SK-N-SH (cell line): Measurements from ENCODE around the gene IGF1R.

Experiments used
- CHD2 ChIP-seq: fragments of 150-350 bp; IDR thresholded peaks from 2 replicates; pipeline ENCODE4 v1.6.1; 2018; ENCODE audit warnings: low read length; ENCODE audit not compliant: partially characterized antibody
- CTCF ChIP-seq: fragments of 200-600 bp; sonication (generic); IDR thresholded peaks from 2 replicates; pipeline ENCODE4 v1.6.1; 2017; ENCODE audit warnings: antibody characterized with exemption, mild to moderate bottlenecking, moderate library complexity
- FOXJ3 ChIP-seq: sonication (generic); formaldehyde crosslinking; IDR thresholded peaks from 2 replicates; pipeline ENCODE4 v1.5.1; 2020; ENCODE audit warnings: mild to moderate bottlenecking, missing genetic modification reagents
- GABPA ChIP-seq: IDR thresholded peaks from 2 replicates; pipeline ENCODE4 v1.4.0; 2012; ENCODE audit warnings: low read depth, mild to moderate bottlenecking
- POLR2AphosphoS5 ChIP-seq: IDR thresholded peaks from 2 replicates; pipeline ENCODE4 v1.6.1; 2012; ENCODE audit warnings: low read depth, low read length
- SIN3A ChIP-seq: IDR thresholded peaks from 2 replicates; pipeline ENCODE4 v1.6.1; 2012; ENCODE audit warnings: low read depth, mild to moderate bottlenecking, low read length, moderate library complexity, borderline replicate concordance
- TAF1 ChIP-seq: IDR thresholded peaks from 2 replicates; pipeline ENCODE4 v1.6.1; 2012; ENCODE audit warnings: low read depth, mild to moderate bottlenecking, low read length, moderate library complexity, borderline replicate concordance
- ZBTB33 ChIP-seq: IDR thresholded peaks from 2 replicates; pipeline ENCODE4 v1.4.0; 2012; ENCODE audit warnings: low read depth, borderline replicate concordance

- TF ChIP-seq CTCF (no peak), TAF1 (no peak), POLR2AphosphoS5 (no peak), SIN3A (no peak), CHD2 (no peak), ZBTB33 (no peak), GABPA (no peak), FOXJ3 (CRISPR knock-in tag) (no peak)
Observed at GRCh38 chr15:98722209-98722608, 73.9 kb downstream of the IGF1R start.
